GM21423 (cell line): ENCODE measurements around the gene TRIM49C.
"Not testable (repeated sequence)": the region's sequence is repeated elsewhere in the genome, so short reads cannot be mapped to it uniquely, and the experiment has no call there.

Experiments used
- ATAC-seq: cut with Tn5 transposase; IDR thresholded peaks from one replicate; pipeline ENCODE4 v1.9.1; 2021; ENCODE audit warnings: mild to moderate bottlenecking, moderate library complexity; ENCODE audit not compliant: unreplicated experiment

TRIM49C gene, protein sequence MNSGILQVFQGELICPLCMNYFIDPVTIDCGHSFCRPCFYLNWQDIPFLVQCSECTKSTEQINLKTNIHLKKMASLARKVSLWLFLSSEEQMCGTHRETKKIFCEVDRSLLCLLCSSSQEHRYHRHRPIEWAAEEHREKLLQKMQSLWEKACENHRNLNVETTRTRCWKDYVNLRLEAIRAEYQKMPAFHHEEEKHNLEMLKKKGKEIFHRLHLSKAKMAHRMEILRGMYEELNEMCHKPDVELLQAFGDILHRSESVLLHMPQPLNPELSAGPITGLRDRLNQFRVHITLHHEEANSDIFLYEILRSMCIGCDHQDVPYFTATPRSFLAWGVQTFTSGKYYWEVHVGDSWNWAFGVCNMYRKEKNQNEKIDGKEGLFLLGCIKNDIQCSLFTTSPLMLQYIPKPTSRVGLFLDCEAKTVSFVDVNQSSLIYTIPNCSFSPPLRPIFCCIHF

DNA sequence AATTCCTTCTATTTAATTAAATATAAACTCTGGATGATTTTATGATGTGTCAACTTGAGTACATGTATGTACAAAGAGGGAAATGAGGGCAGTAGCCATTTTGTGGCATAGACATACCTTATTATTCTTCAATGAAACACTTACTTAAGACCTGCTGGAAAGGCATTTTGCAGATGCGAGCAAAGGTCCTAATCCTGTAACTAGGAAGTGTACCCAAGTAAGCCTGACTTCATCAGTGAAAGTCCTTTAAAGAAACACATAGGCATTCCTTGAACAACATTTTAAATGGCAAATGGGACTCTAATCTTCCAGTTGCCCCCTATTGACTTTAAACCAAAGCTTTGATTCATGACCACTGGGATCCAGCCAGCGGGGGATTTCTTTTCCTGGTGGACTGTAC is at the start of gene TRIM49C:
TRIM49C (plus strand) TSS at position 301 of the 400 bp plus-strand sequence. CDS start 4,106 bp downstream, outside the sequence.
- ATAC-seq: not testable (repeated sequence)

DNA sequence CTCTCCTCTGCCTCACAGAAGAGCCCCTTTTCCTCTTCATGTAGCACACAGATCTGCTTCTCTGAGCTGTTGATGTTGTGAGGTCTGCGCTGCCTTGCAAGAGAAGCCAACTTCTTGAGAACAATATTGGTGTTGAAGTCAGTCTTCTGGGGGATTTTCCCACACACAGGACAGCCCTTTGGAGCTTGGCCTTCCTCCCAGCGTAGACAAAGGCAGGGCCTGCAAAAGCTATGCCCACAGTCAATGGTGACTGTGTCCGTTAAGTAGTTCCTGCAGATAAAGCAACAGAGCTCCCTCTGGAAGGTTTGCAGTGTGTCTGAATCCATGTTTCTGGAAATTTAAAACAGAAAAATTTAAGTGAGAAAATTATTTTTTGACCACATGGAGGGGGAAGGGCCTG is 6.7 kb upstream of the TRIM49C start:
- not testable (repeated sequence) for ATAC-seq

DNA sequence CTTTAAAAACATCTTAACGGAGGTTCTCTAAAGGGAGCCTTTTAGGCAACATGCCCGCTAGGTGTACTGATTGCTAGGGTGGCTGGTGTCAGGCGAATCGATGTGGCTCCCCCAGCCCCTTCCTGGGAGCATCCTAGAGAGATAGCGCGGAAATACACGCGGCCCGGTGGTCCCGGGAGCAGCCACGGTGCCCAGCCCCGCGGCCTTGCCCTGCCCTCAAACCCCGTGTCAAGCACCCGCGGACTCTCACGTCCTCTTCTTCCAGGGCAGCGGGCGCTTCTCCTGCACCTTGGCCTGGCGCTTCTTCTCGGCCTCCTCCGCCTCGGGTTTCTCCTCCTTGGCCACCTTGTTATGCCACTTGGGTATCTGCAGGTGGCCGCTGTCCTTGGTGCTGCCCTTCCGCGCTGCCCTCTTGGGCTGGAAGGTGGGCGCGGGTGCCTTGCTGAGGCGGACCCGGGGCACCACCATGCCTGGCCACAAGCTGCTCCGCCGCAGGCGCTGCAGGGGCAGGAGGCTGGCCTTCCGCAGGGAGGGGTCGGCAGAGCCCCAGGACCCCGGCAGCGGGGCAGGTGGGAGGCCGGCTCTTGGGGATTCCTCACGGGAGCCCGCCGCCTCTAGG is 20.8 kb downstream of the TRIM49C start:
- not testable (repeated sequence) for ATAC-seq

DNA sequence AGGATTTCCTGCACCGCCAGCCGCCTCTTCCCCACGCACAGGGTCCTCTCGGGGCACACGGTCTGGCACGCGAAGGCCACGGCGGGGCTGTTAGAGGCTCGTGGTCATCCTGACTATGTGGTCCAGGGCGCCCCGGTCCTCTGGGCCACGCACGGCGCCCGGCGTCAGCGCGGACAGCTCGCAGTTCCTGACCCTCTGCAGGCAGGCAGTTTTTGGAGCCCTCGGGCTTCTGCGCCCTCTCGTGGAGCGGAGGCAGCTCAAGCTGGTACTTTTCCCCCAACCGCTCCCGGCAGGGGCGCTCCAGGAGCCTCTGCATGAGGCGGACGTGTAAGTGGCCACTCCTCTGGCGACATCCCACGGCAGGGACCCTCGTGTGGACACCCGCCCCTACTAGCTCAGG is 21.4 kb downstream of the TRIM49C start:
- not testable (repeated sequence) for ATAC-seq

DNA sequence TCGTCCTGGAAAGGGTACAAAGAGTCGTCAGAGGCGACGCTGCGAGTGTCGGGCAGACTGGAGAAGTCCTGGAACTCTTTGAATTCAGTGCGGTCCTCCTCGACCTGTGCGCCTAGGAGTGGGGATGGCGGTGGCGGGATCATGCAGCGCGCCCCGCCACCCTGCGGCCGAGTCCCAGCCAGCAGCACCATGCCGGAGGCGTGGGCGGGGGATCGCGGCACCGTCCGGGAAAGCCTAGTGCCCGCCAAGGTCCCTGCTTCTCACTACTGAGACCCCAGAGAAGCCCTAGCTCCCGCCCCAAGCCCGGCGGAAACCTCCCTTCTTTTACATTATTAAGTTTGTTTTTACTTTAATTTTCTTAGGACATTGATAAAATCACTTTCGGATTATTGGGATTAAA is 22.6 kb downstream of the TRIM49C start:
- ATAC-seq: not testable (repeated sequence)

DNA sequence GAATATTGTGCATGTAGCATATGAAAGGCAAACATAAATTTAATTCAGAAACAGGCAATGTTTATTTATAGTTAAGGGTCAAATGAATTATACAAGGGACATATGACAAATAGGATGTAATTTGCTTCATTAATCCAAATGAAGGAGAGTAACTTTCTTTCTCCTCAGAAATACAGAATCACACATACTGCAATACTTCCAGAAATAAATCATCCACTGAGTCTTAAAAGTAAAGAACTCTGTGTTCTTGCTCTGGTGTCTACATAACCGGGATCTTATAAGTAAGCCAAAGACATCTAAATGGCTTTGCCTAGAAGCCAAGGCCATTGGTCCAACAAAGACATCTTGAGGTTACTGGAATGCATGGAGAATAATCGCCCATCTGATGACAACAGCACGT is 54.7 kb downstream of the TRIM49C start, which contains the start of gene UBTFL1:
UBTFL1 (plus strand) TSS at position 301 of the 400 bp plus-strand sequence; CDS start at position 301, 0 bp downstream.
- not testable (repeated sequence) for ATAC-seq

DNA sequence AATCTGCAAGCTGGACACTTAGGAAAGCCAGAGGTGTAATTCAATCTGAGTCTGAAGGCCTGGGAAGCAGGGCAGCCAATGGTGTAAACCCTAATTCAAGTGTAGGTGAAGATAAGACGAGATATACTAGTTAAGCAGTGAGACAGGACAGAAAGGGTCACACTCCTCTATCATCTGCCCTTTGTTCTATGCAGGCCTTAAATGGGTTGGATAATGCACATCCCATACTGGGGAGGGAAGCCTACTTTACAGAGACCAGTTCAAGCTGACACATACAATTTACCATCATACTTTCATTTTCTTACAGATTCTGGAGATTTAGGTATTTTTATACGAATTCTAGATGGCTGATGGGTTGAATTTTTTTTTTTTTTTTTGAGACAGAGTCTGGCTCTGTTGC is 57.8 kb downstream of the TRIM49C start:
- ATAC-seq: not testable (repeated sequence)
